Measurements from ENCODE around the gene NAP1L5.

The NAP1L5 gene

GRCh38 chr4:88720451-88721428, 23.1 kb upstream of the NAP1L5 start:
- no peak for DNase-seq

GRCh38 chr4:88719381-88719780, 21.8 kb upstream of the NAP1L5 start:
- DNase-seq = no peak

GRCh38 chr4:88718098-88718497, 20.5 kb upstream of the NAP1L5 start:
- no peak for DNase-seq

- no peak for DNase-seq
Observed at GRCh38 chr4:88713782-88714181, 16.2 kb upstream of the NAP1L5 start.

- no peak for DNase-seq
Observed at GRCh38 chr4:88709989-88710388, 12.4 kb upstream of the NAP1L5 start.

- DNase-seq = peak; percentile 34 to 93
Observed at GRCh38 chr4:88706574-88706973, 8.9 kb upstream of the NAP1L5 start.

GRCh38 chr4:88705805-88706492, 8.3 kb upstream of the NAP1L5 start:
- peak in 1 of 2 donors; percentile 40 for DNase-seq

GRCh38 chr4:88705223-88705622, 7.6 kb upstream of the NAP1L5 start:
- DNase-seq = no peak

- DNase-seq = no peak
Observed at GRCh38 chr4:88702782-88703181, 5.2 kb upstream of the NAP1L5 start.

- no peak for DNase-seq
Observed at GRCh38 chr4:88698519-88698918, 890 bp upstream of the NAP1L5 start.

GRCh38 chr4:88697141-88697540, 488 bp downstream of the NAP1L5 start:
- no peak for DNase-seq

- DNase-seq = no peak
Observed at GRCh38 chr4:88696630-88697029, 999 bp downstream of the NAP1L5 start.

- DNase-seq = no peak
Observed at GRCh38 chr4:88693792-88694191, 3.8 kb downstream of the NAP1L5 start.

- DNase-seq = no peak
Observed at GRCh38 chr4:88690355-88690754, 7.3 kb downstream of the NAP1L5 start.

GRCh38 chr4:88681209-88681608, 16.4 kb downstream of the NAP1L5 start:
- no peak for DNase-seq

GRCh38 chr4:88675543-88675942, 22.1 kb downstream of the NAP1L5 start:
- no peak for DNase-seq

- DNase-seq = no peak
Observed at GRCh38 chr4:88674979-88675378, 22.6 kb downstream of the NAP1L5 start.

GRCh38 chr4:88674565-88674964, 23.1 kb downstream of the NAP1L5 start:
- DNase-seq = no peak

GRCh38 chr4:88673886-88674285, 23.7 kb downstream of the NAP1L5 start:
- no peak for DNase-seq

GRCh38 chr4:88672987-88673386, 24.6 kb downstream of the NAP1L5 start:
- DNase-seq = peak in 1 of 2 donors; percentile 19

- DNase-seq = no peak
Observed at GRCh38 chr4:88661739-88662138, 35.9 kb downstream of the NAP1L5 start.

GRCh38 chr4:88660446-88661294, 37.0 kb downstream of the NAP1L5 start:
- no peak for DNase-seq

- no peak for DNase-seq
Observed at GRCh38 chr4:88659890-88660208, 37.8 kb downstream of the NAP1L5 start.
